OCI-LY3 (cell line): Measurements from ENCODE around the gene MAPKAPK2.
A peak's percentile ranks its signal among the peaks of the same experiment; 100 is the strongest.

Experiments
- H2AFZ ChIP-seq: fragments of 200-600, 300-600 bp; shearing (Covaris generic); 2 replicates; pipeline ENCODE4 v1.6.0; 2014; ENCODE audit warnings: antibody characterized with exemption, low read depth, low read length
- H3K27ac ChIP-seq: fragments of 200-600, 300-600 bp; sonication (generic); 2 replicates; pipeline ENCODE4 v1.5.1; 2014; ENCODE audit warnings: mild to moderate bottlenecking, low read length, moderate library complexity, mixed read lengths
- H3K27me3 ChIP-seq: fragments of 200-600, 300-600 bp; sonication (generic); 2 replicates; pipeline ENCODE4 v1.6.1; 2014; ENCODE audit warnings: low read depth, low read length, mixed read lengths
- H3K36me3 ChIP-seq: fragments of 200-600, 300-600 bp; sonication (generic); replicated peaks from 2 replicates; pipeline ENCODE3; 2014; ENCODE audit warnings: low read depth, low read length, mixed read lengths
- H3K4me1 ChIP-seq: fragments of 300-600, 200-600 bp; sonication (generic); 2 replicates; pipeline ENCODE4 v1.6.1; 2014; ENCODE audit warnings: low read length, mixed read lengths
- H3K4me2 ChIP-seq: fragments of 200-600, 300-600 bp; sonication (generic); 2 replicates; pipeline ENCODE4 v1.6.1; 2014; ENCODE audit warnings: low read length, mixed read lengths
- H3K4me3 ChIP-seq: fragments of 300-600, 200-600 bp; sonication (generic); 2 replicates; pipeline ENCODE4 v1.5.1; 2014; ENCODE audit warnings: antibody characterized with exemption, mild to moderate bottlenecking, low read length, moderate library complexity
- H3K79me2 ChIP-seq: fragments of 300-600, 200-600 bp; shearing (Covaris generic); 2 replicates; pipeline ENCODE4 v1.6.1; 2014; ENCODE audit warnings: mild to moderate bottlenecking, low read length, mixed read lengths
- H3K9ac ChIP-seq: fragments of 300-600, 200-600 bp; shearing (Covaris generic); 2 replicates; pipeline ENCODE4 v1.6.0; 2014; ENCODE audit warnings: mild to moderate bottlenecking, low read length, moderate library complexity
- H3K9me3 ChIP-seq: fragments of 200-600, 300-600 bp; shearing (Covaris generic); 2 replicates; pipeline ENCODE4 v1.6.1; 2014; ENCODE audit warnings: low read length, mixed read lengths; ENCODE audit not compliant: insufficient read depth
- H4K20me1 ChIP-seq: fragments of 200-600, 300-600 bp; sonication (generic); 2 replicates; pipeline ENCODE4 v1.6.1; 2016; ENCODE audit warnings: low read length, mixed read lengths; ENCODE audit not compliant: insufficient read depth
- CTCF ChIP-seq: fragments of 200-600, 300-600 bp; sonication (generic); IDR thresholded peaks from 2 replicates; pipeline ENCODE4 v1.5.1; 2014; ENCODE audit warnings: antibody characterized with exemption, low read length, low read depth
- EZH2phosphoT487 ChIP-seq: fragments of 200-600 bp; shearing (Covaris generic); IDR thresholded peaks from 2 replicates; pipeline ENCODE4 v1.6.1; 2018; ENCODE audit warnings: antibody characterized with exemption, mixed run types, low read depth

Gene MAPKAPK2

GRCh38 chr1:206703661-206704060, 19.0 kb downstream of the MAPKAPK2 start:
- H3K4me3 ChIP-seq: 0 out of 2 replicates have a peak overlapping the region, but pooled peaks have one; percentile 9
- no peak overlapping the region for H3K9ac ChIP-seq
- peaks cover 57% of the 10 kb centered on the region for H3K4me1 ChIP-seq

GRCh38 chr1:206704226-206704625, 19.5 kb downstream of the MAPKAPK2 start:
- Histone ChIP-seq H3K27me3 (no peaks in the 10 kb centered on the region), H3K79me2 (peaks cover 96% of the 10 kb centered on the region), H3K4me2 (peak overlapping the region; percentile 60), H3K27ac (no peak overlapping the region), H3K36me3 (peaks cover 3% of the 10 kb centered on the region), H2AFZ (no peak overlapping the region), H3K4me1 (peaks cover 57% of the 10 kb centered on the region), H4K20me1 (peaks cover 98% of the 10 kb centered on the region), H3K4me3 (no peak overlapping the region), H3K9me3 (no peaks in the 10 kb centered on the region), H3K9ac (no peak overlapping the region)
- TF ChIP-seq CTCF (no peak), EZH2phosphoT487 (no peak)

More at GRCh38 chr1:206703661-206704060, 19.0 kb downstream of the MAPKAPK2 start:
- Histone ChIP-seq H3K79me2 (peaks cover 96% of the 10 kb centered on the region), H4K20me1 (peaks cover 98% of the 10 kb centered on the region), H2AFZ (no peak overlapping the region), H3K36me3 (peaks cover 3% of the 10 kb centered on the region), H3K4me2 (peak overlapping the region; percentile 60), H3K27me3 (no peaks in the 10 kb centered on the region), H3K27ac (no peak overlapping the region), H3K9me3 (no peaks in the 10 kb centered on the region)
- no peak for TF ChIP-seq EZH2phosphoT487
- TF ChIP-seq CTCF: no peak

GRCh38 chr1:206705191-206705590, 20.5 kb downstream of the MAPKAPK2 start:
- TF ChIP-seq EZH2phosphoT487: no peak
- TF ChIP-seq CTCF: no peak
- Histone ChIP-seq H3K36me3 (peaks cover 5% of the 10 kb centered on the region), H3K4me3 (no peak overlapping the region), H3K4me1 (peaks cover 57% of the 10 kb centered on the region), H3K79me2 (peaks cover 98% of the 10 kb centered on the region), H3K9ac (no peak overlapping the region), H4K20me1 (peaks cover 99% of the 10 kb centered on the region), H2AFZ (no peak overlapping the region), H3K27ac (no peak overlapping the region), H3K27me3 (no peaks in the 10 kb centered on the region), H3K4me2 (no peak overlapping the region), H3K9me3 (no peaks in the 10 kb centered on the region)

GRCh38 chr1:206705726-206706297, 21.1 kb downstream of the MAPKAPK2 start:
- Histone ChIP-seq H3K9ac (no peak overlapping the region), H3K79me2 (peaks cover 98% of the 10 kb centered on the region), H3K4me1 (peaks cover 57% of the 10 kb centered on the region), H3K9me3 (no peaks in the 10 kb centered on the region), H3K27me3 (no peaks in the 10 kb centered on the region), H3K36me3 (peaks cover 7% of the 10 kb centered on the region), H3K4me3 (no peak overlapping the region), H3K27ac (no peak overlapping the region), H3K4me2 (no peak overlapping the region), H4K20me1 (peaks cover 99% of the 10 kb centered on the region), H2AFZ (no peak overlapping the region)
- TF ChIP-seq EZH2phosphoT487 (no peak), CTCF (no peak)
